ENCODE measurements around the gene SBF2. TPM values are rescaled to one million over a fixed set of nuclear protein-coding genes. Genes with fewer than 3 reads are reported as not detected.
A peak's percentile ranks its signal among the peaks of the same experiment; 100 is the strongest.
"Not testable (repeated sequence)": the region's sequence is repeated elsewhere in the genome, so short reads cannot be mapped to it uniquely, and the experiment has no call there.

SBF2 gene
- total RNA-seq, 2 donors from 2014 or later: 15.4 to 20.4 TPM

- DNase-seq (ENCODE audit: low spot score) (no peak), ATAC-seq (no peak)
- no peak overlapping the region for H3K4me3 Mint-ChIP-seq
- no peaks in the 10 kb centered on the region for H3K9me3 Mint-ChIP-seq
- no peaks in the 10 kb centered on the region for H3K4me1 Mint-ChIP-seq (ENCODE audit: low read depth in 2 of 2)
- H3K27ac Mint-ChIP-seq: no peak overlapping the region
- no peaks in the 10 kb centered on the region for H3K36me3 Mint-ChIP-seq
- H3K27me3 Mint-ChIP-seq: no peaks in the 10 kb centered on the region
Measured at GRCh38 chr11:10108915-10109680, 184.9 kb downstream of the SBF2 start.

GRCh38 chr11:10107497-10107896 is 186.5 kb downstream of the SBF2 start:
- Mint-ChIP-seq H3K27ac (no peak overlapping the region), H3K4me3 (no peak overlapping the region), H3K4me1 (ENCODE audit: low read depth in 2 of 2) (no peaks in the 10 kb centered on the region), H3K27me3 (no peaks in the 10 kb centered on the region), H3K9me3 (no peaks in the 10 kb centered on the region), H3K36me3 (no peaks in the 10 kb centered on the region)
- no peak for DNase-seq (ENCODE audit: low spot score)
- ATAC-seq: no peak

DNA sequence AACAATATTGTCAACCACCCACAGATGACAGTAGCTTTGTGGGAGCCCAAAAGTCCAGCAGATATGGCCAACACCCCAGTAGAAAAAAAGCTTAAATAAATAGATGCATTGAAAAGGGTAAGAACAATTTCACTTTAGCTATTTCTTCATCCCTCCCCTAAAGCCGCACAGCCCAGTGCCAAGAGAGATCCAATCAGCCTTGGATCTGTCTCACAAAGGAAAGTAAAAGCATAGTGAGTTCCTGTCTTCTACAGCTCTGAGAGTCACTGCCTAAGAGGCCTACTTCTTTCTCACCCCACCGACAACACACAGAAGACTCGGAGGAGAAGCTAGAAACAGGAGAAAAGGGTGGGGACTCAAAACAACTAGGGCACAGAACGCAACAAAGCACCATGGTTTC is 196.4 kb downstream of the SBF2 start:
- Mint-ChIP-seq H3K9me3 (peaks cover 8% of the 10 kb centered on the region), H3K27me3 (no peaks in the 10 kb centered on the region), H3K36me3 (peaks cover 21% of the 10 kb centered on the region), H3K27ac (no peak overlapping the region), H3K4me1 (ENCODE audit: low read depth in 2 of 2) (no peaks in the 10 kb centered on the region), H3K4me3 (no peak overlapping the region)
- no peak for DNase-seq (ENCODE audit: low spot score)
- no peak for ATAC-seq

DNA sequence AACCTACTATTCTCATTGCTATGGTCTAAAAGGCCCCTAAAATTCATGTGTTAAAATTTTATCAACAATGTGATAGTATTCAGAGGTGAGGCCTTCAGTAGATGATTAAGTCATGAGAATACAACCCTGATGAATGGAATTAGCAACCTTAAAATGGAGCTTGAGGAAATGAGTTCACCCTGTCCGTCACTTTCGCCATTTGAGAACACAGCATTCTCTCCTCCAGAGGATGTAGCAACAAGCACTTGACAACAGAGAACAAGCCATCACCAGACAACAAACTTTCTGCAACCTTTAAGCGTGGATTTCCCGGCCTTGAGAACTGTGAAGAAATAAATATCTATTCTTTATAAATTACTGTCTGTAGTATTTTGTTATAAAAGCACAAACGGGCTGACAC is 197.0 kb downstream of the SBF2 start:
- Mint-ChIP-seq H3K4me3 (no peak overlapping the region), H3K27ac (no peak overlapping the region), H3K27me3 (no peaks in the 10 kb centered on the region), H3K4me1 (ENCODE audit: low read depth in 2 of 2) (no peaks in the 10 kb centered on the region), H3K36me3 (peaks cover 21% of the 10 kb centered on the region), H3K9me3 (peaks cover 8% of the 10 kb centered on the region)
- DNase-seq (ENCODE audit: low spot score) (no peak), ATAC-seq (no peak)

GRCh38 chr11:10095412-10096208 is 198.4 kb downstream of the SBF2 start:
- Mint-ChIP-seq H3K27ac (no peak overlapping the region), H3K27me3 (no peaks in the 10 kb centered on the region), H3K36me3 (peaks cover 21% of the 10 kb centered on the region), H3K4me3 (no peak overlapping the region), H3K9me3 (peaks cover 8% of the 10 kb centered on the region), H3K4me1 (ENCODE audit: low read depth in 2 of 2) (peaks cover 10 to 13% of the 10 kb centered on the region in 2 donors)
- ATAC-seq (no peak), DNase-seq (ENCODE audit: low spot score) (no peak)

DNA sequence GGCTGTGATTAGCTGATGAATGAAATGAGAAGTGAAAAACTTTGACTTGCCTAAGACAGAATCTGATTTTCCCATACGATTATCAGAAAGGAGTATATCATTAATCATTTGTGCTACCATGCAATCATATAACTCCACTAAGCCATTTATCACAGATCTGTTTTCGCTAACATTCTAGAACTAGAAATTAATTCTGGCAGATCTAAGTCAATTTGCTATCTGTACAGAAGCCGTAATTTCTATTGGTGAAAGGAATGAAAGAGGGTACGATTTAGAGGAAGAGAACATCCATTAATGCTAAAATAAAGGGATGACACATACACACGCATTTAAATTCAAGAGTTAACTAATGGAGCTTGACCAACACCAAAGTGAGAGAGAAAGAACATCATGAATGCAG is 201.6 kb downstream of the SBF2 start:
- peaks cover 13 to 14% of the 10 kb centered on the region in 2 donors for H3K4me1 Mint-ChIP-seq (ENCODE audit: low read depth in 2 of 2)
- ATAC-seq: no peak
- no peak overlapping the region for H3K27ac Mint-ChIP-seq
- H3K36me3 Mint-ChIP-seq: no peaks in the 10 kb centered on the region
- H3K9me3 Mint-ChIP-seq: no peaks in the 10 kb centered on the region
- H3K4me3 Mint-ChIP-seq: no peak overlapping the region
- no peaks in the 10 kb centered on the region for H3K27me3 Mint-ChIP-seq
- DNase-seq (ENCODE audit: low spot score): no peak

DNA sequence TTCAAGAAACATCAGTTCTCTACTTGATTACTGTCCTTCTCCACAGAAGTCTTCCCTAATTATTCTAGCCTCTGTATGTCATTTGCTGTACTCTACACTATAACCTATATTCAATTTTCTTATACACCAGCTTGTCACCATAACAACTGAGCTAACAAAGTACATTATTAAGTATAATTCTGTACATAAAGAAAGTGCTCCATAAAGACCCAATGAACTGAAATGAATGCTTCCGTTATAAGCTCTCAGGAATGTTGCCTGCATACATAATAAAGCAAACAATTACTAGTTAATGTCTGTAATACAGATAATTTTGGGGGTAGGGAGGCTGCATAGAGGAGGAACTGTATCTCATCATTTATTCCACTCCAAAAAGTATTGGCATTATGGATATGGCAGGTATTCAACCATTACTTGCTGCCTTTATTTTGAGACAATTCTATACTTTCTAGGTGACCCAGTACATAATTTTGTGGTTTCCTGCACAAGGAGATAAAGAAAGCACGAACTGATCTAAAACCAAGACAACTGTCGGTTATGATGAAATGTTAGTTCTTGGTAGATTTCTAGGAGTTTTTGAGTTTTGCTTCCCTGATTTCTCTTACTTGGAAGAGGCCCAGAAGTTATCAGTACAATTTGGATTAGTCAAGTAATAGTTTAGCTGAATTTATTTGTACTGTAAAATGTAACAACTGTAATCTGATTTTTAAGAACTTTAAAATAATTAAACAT is 202.5 kb downstream of the SBF2 start:
- Mint-ChIP-seq H3K4me3 (no peak overlapping the region), H3K9me3 (no peaks in the 10 kb centered on the region), H3K36me3 (no peaks in the 10 kb centered on the region), H3K27ac (peak overlapping the region in 1 of 2 donors; percentile 39), H3K27me3 (no peaks in the 10 kb centered on the region), H3K4me1 (ENCODE audit: low read depth in 2 of 2) (peaks cover 13 to 16% of the 10 kb centered on the region in 2 donors)
- ATAC-seq (no peak), DNase-seq (ENCODE audit: low spot score) (no peak)

DNA sequence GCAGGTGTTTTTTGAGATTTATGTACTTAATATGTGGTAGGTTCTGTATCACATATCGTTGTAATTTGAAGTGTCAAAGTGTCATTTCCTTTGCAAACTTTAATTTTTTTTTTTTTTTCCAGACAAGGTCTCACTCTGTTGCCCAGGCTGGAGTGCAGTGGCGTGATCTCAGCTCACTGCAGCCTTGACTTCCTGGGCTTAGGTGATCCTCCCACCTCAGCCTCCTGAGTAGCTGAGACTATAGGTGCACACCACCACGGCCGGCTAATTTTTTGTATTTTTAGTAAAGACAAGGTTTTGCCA is 206.1 kb downstream of the SBF2 start:
- peaks cover 13 to 16% of the 10 kb centered on the region in 2 donors for H3K4me1 Mint-ChIP-seq (ENCODE audit: low read depth in 2 of 2)
- H3K27me3 Mint-ChIP-seq; H3K9me3 Mint-ChIP-seq; DNase-seq (ENCODE audit: low spot score); ATAC-seq; H3K27ac Mint-ChIP-seq; H3K36me3 Mint-ChIP-seq; H3K4me3 Mint-ChIP-seq: not testable (repeated sequence)

DNA sequence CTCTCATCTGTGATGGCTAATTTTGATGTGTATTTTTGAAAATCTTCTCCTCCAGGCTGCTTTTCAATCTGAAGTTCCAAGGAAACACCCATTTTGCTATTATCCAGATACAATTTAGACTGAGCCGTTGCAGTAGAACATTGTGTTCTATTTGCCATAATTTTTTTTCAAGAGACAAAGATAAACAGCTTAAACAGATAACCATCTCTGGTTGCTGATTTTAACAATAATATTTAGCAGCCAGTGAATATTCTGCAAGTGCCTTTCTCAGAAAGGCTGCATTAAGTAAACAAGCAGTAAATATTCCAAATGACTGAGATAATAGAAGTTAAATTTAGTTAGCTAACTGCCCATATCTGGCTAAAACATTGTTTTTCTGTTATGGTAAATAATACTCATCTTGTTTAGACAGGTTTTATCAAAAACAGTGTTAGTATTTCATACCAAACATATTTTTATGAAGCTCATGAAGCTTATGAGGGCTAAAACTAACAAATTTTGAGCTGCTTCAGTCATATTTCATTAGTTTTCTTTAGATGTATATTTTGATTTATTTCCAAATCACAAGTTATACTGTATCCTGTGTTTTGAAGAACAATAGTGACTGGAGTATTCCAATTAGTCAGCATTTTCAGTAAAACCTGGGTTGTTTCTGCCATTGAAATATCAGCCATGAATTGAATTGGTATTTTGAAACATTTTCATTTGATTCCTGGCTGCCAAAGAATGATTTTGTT is 206.7 kb downstream of the SBF2 start:
- H3K4me1 Mint-ChIP-seq (ENCODE audit: low read depth in 2 of 2): peaks cover 13 to 16% of the 10 kb centered on the region in 2 donors
- H3K36me3 Mint-ChIP-seq: peaks cover 7% of the 10 kb centered on the region
- no peak for DNase-seq (ENCODE audit: low spot score)
- no peak overlapping the region for H3K4me3 Mint-ChIP-seq
- H3K9me3 Mint-ChIP-seq: peaks cover 5% of the 10 kb centered on the region
- no peaks in the 10 kb centered on the region for H3K27me3 Mint-ChIP-seq
- ATAC-seq: no peak
- H3K27ac Mint-ChIP-seq: no peak overlapping the region

GRCh38 chr11:10080138-10080537 is 213.9 kb downstream of the SBF2 start:
- Mint-ChIP-seq H3K9me3 (peaks cover 11% of the 10 kb centered on the region), H3K36me3 (peaks cover 29% of the 10 kb centered on the region), H3K27me3 (no peaks in the 10 kb centered on the region), H3K27ac (no peak overlapping the region), H3K4me1 (ENCODE audit: low read depth in 2 of 2) (no peaks in the 10 kb centered on the region), H3K4me3 (no peak overlapping the region)
- ATAC-seq (no peak), DNase-seq (ENCODE audit: low spot score) (no peak)

DNA sequence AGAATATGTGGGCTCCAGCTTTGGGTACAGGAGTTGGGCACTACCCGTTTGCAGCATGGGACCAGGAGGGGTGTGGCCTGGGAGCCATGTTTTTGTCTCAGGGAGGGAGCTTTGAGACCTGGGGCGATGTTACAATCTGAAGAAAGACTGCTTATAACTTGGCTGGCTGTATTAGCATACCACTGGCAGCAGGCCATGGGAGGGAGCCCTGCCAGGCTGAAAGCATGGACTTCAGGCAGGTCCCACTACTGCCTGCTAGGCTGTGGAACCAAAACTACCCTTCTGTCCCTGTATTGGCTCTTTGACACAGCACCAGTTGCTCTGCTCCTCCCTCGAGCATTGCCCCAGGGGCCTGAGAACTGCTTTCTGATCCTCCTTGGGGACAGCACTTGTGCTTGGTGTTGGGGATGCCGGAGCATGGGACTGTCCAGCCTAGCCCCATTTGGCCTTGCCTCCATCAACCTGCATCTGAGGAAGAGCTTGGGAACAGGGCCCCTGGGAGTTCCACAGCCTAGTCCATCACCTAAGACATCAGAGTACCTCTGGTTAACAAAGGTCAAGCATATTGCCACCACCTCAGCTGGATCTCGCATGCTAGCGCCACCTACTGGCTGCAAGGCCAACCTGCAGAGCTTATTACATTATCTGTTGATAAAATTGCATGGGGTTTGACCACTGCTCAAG is 217.4 kb downstream of the SBF2 start:
- H3K27ac Mint-ChIP-seq: no peak overlapping the region
- ATAC-seq (peak; percentile 15 to 33), DNase-seq (ENCODE audit: low spot score) (peak; percentile 61)
- no peak overlapping the region for H3K4me3 Mint-ChIP-seq
- H3K27me3 Mint-ChIP-seq: no peaks in the 10 kb centered on the region
- peaks cover 3% of the 10 kb centered on the region for H3K9me3 Mint-ChIP-seq
- peaks cover 22% of the 10 kb centered on the region for H3K36me3 Mint-ChIP-seq
- H3K4me1 Mint-ChIP-seq (ENCODE audit: low read depth in 2 of 2): no peaks in the 10 kb centered on the region

DNA sequence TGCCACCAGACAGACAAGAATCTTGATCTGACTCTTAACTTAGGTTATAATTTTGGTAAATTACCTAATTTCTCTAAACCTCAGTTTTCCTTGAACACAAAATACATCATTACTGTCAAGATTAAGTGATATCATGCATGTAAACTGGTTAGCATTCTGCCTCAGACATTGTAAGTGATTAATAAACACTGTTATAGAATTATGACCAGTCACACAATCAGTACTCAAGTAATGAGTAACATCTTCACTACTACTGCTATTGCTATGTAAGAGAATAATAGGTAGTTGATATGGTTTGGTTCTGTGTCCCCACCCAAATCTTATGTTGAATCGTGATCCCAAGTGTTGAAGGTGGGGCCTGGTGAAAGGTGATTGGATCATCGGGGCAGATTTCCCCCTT is 218.9 kb downstream of the SBF2 start:
- Mint-ChIP-seq H3K9me3 (peaks cover 7% of the 10 kb centered on the region), H3K27me3 (no peaks in the 10 kb centered on the region), H3K4me1 (ENCODE audit: low read depth in 2 of 2) (no peaks in the 10 kb centered on the region), H3K4me3 (no peak overlapping the region), H3K27ac (no peak overlapping the region), H3K36me3 (peaks cover 12% of the 10 kb centered on the region)
- ATAC-seq: no peak
- DNase-seq (ENCODE audit: low spot score): no peak

DNA sequence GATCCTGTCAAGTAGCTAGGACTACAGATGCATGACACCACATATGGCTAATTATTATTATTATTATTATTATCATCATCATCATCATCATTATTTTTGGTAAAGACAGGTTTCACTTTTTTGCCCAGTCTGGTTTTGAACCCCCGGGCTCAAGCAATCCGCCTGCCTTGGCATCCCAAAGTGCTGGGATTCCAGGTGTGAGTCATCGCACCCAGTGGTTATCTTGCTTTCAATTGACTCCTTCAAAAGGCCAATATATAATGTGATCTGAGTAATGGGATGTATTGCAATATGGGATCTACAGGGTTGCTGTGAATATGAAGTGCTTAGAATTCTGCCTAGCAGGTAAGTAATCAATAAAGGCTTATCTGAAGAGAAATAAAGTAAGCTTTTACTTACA is 221.2 kb downstream of the SBF2 start:
- Mint-ChIP-seq H3K27me3 (no peaks in the 10 kb centered on the region), H3K4me3 (no peak overlapping the region), H3K9me3 (peaks cover 6% of the 10 kb centered on the region), H3K4me1 (ENCODE audit: low read depth in 2 of 2) (no peaks in the 10 kb centered on the region), H3K36me3 (no peaks in the 10 kb centered on the region), H3K27ac (no peak overlapping the region)
- no peak for DNase-seq (ENCODE audit: low spot score)
- no peak for ATAC-seq

Measured in natural killer cell treated with Interleukin-12 subunit alpha and Interleukin-12 subunit beta and Interleukin-15 and Interleukin-18, amount 100 ng/mL, for 72 hours (primary cell).